Heart right ventricle (tissue), 16 donors: ENCODE results near the gene NANOS1. TPM values are rescaled to one million over a fixed set of nuclear protein-coding genes. Genes with fewer than 3 reads are reported as not detected.

Experiments used
- ATAC-seq, 8 donors: fragments of 200-7000 bp; cut with Tn5 transposase; one replicate each; pipeline ENCODE4 v1.9.1; 2020; ENCODE audit warnings: mild to moderate bottlenecking in 8 of 8, moderate library complexity in 8 of 8, moderate number of reproducible peaks in 1 of 8
- DNase-seq, 2 donors: peaks; one replicate each; pipeline ENCODE4 v3.0.0-alpha.2; 2020
- H3K27ac ChIP-seq, 10 donors: fragments of 200-600 bp; sonication (generic) in 2 of 10; one replicate each; pipeline versions ENCODE4 v1.5.0 to v1.8.0; 2020 to 2022; ENCODE audit warnings: mild to moderate bottlenecking in 3 of 10
- H3K27me3 ChIP-seq, 7 donors: fragments of 200-600 bp; one replicate each; pipeline ENCODE4 v1.8.0; 2021 to 2022; ENCODE audit warnings: mild to moderate bottlenecking in 2 of 7
- H3K36me3 ChIP-seq, 9 donors: fragments of 200-600 bp; sonication (generic) in 1 of 9; one replicate each; pipeline versions ENCODE4 v1.5.0 to v1.8.0; 2020 to 2022; ENCODE audit warnings: mild to moderate bottlenecking in 2 of 9
- H3K4me1 ChIP-seq, 9 donors: fragments of 200-600 bp; sonication (generic) in 1 of 9; one replicate each; pipeline versions ENCODE4 v1.5.0 to v1.8.0; 2020 to 2022; ENCODE audit warnings: mild to moderate bottlenecking in 4 of 9
- H3K4me3 ChIP-seq, 10 donors: fragments of 200-600 bp; sonication (generic) in 2 of 10; one replicate each; pipeline versions ENCODE4 v1.5.0 to v1.8.0; 2020 to 2022; ENCODE audit warnings: mild to moderate bottlenecking in 7 of 10, moderate library complexity in 2 of 10
- H3K9me3 ChIP-seq, 11 donors: fragments of 200-600 bp in 10 of 11; sonication (generic) in 2 of 11; one replicate each; pipeline versions ENCODE4 v1.5.0 to v1.8.0; 2013 to 2022; ENCODE audit warnings: mild to moderate bottlenecking in 2 of 11, control low read depth in 1 of 11, moderate library complexity in 1 of 11
- CTCF ChIP-seq, 9 donors: fragments of 200-600 bp; sonication (generic) in 2 of 9; IDR thresholded peaks; one replicate each; pipeline versions ENCODE4 v1.5.0 to v1.8.0; 2021 to 2022; ENCODE audit warnings: antibody characterized with exemption in 9 of 9, mild to moderate bottlenecking in 5 of 9, moderate library complexity in 1 of 9
- WGBS, 2 donors: extraction: QIAGEN DNeasy Blood & Tissue Kit; methylation state at CpG; one replicate each; pipeline ENCODE4 v1.1.7; 2013; ENCODE audit warnings: inconsistent platforms in 1 of 2; 5-methylcytosine and 5-hydroxymethylcytosine counted together
- intact Hi-C, 10 donors: fragments of 100-400 bp; cut with DNase I; formaldehyde crosslinking; loops; one replicate each; pipeline versions ENCODE4 v1.11.1 to v1.14.2; 2022
- polyA plus RNA-seq, 2 donors: library from polyadenylated mRNA; stranded (reverse); fragments of 200-250 nt; gene quantifications; one replicate each; pipeline ENCODE4 v1.2.3, GENCODE V29; 2013
- total RNA-seq, 10 donors: library from RNA; stranded (reverse); fragmentation: NEBNext Ultra II Directional in 3 of 10; extraction: Animal tissue kit (Norgen Biotek cat#: 25700) in 3 of 10; gene quantifications; one replicate each; pipeline versions ENCODE4 v1.2.1 to v1.2.4, GENCODE V29; 2021 to 2023
- donor health status: Arrhythmogenic right ventricular cardiomyopathy.
- donor health status: ischemic (EF 13 %, LVEDD 7.1; RV severe dilation, severe dysfunction).
- donor health status: healthy with polysubstance abuse.
- donor health status: DM: no; HTN: yes; CAD: no.
- donor health status: DM: no; HTN: no; CAD: no.
- donor health status: ischemic (EF 25% LVEDD 6.9; RV normal size, moderate dysfunction).
- donor health status: ischemic (EF 25% LVEDD 5.7; RV mildly dilated, moderate dysfunction).
- donor health status: healthy.
- donor health status: DM: yes; HTN: yes; CAD: no.
- donor health status: Ischemic cardiomyopathy.
- donor health status: ischemic (EF 35%, LVEDD 5.7; RV mildly dilated, moderate dysfunction).
- donor health status: nonischemic (EF 11% LVEDD 7.7; RV severe dilation, severe dysfunction).
- donor health status: DM: yes; HTN: yes; CAD: no.
- donor health status: PGD.
- donor health status: ischemic (EF 29% LVEDD 5.4; RV normal size, mild dysfunction).
- donor health status: nonischemic (EF 23%, LVEDD 6.1; RV moderate dilation, normal function).

The NANOS1 gene
- total and polyA plus RNA-seq, 12 donors = 2.9 to 26.1 (median 7.3) TPM

- no peaks in the 10 kb centered on the region for H3K27me3 ChIP-seq
- DNase-seq (no peak), ATAC-seq (no peak)
- no peaks in the 10 kb centered on the region for H3K36me3 ChIP-seq
- WGBS, 2 donors = 78 to 86% methylated on average over 7 of the region's 7 CpGs
- peaks cover 0 to 6% (median 0%) of the 10 kb centered on the region in 9 donors for H3K4me1 ChIP-seq
- H3K9me3 ChIP-seq = peaks cover 0 to 38% (median 14%) of the 10 kb centered on the region in 11 donors
- H3K4me3 ChIP-seq = no peak overlapping the region
- intact Hi-C loops = no loop called here
- H3K27ac ChIP-seq = no peak overlapping the region
- TF ChIP-seq CTCF (IDR thresholded peaks at IDR 0.05) = no peak
Measured at GRCh38 chr10:118986815-118987790, 42.4 kb upstream of the NANOS1 start.

GRCh38 chr10:118990326-118990725 lies 39.2 kb upstream of the NANOS1 start:
- no peaks in the 10 kb centered on the region for H3K4me1 ChIP-seq
- DNase-seq (no peak), ATAC-seq (no peak)
- H3K36me3 ChIP-seq = no peaks in the 10 kb centered on the region
- H3K9me3 ChIP-seq = peaks cover 0 to 27% (median 9%) of the 10 kb centered on the region in 11 donors
- H3K4me3 ChIP-seq = no peak overlapping the region
- TF ChIP-seq CTCF (IDR thresholded peaks at IDR 0.05) = no peak
- intact Hi-C loops = no loop called here
- H3K27ac ChIP-seq = no peak overlapping the region
- 83 to 90% methylated on average over 1 of the region's 1 CpG for WGBS, 2 donors
- no peaks in the 10 kb centered on the region for H3K27me3 ChIP-seq

GRCh38 chr10:118992496-118992895 lies 37.0 kb upstream of the NANOS1 start:
- no peaks in the 10 kb centered on the region for H3K4me1 ChIP-seq
- peaks cover 0 to 11% (median 0%) of the 10 kb centered on the region in 11 donors for H3K9me3 ChIP-seq
- H3K4me3 ChIP-seq = no peak overlapping the region
- no peak for TF ChIP-seq CTCF (IDR thresholded peaks at IDR 0.05)
- ATAC-seq (no peak), DNase-seq (no peak)
- H3K36me3 ChIP-seq = no peaks in the 10 kb centered on the region
- intact Hi-C loops = no loop called here
- WGBS, 2 donors = 73 to 87% methylated on average over 2 of the region's 2 CpGs
- no peaks in the 10 kb centered on the region for H3K27me3 ChIP-seq
- H3K27ac ChIP-seq = no peak overlapping the region

GRCh38 chr10:118993214-118993613 lies 36.3 kb upstream of the NANOS1 start:
- WGBS, 2 donors = 85 to 87% methylated on average over 3 of the region's 3 CpGs
- intact Hi-C loops = no loop called here
- ATAC-seq = no peak

More at GRCh38 chr10:118993214-118993613, 36.3 kb upstream of the NANOS1 start:
- Histone ChIP-seq H3K4me3 (no peak overlapping the region), H3K27ac (no peak overlapping the region), H3K27me3 (no peaks in the 10 kb centered on the region), H3K4me1 (no peaks in the 10 kb centered on the region), H3K9me3 (peaks cover 0 to 11% (median 0%) of the 10 kb centered on the region in 11 donors), H3K36me3 (no peaks in the 10 kb centered on the region)
- TF ChIP-seq CTCF (IDR thresholded peaks at IDR 0.05) = no peak
- no peak for DNase-seq
